GM08714 (cell line): ENCODE results near the gene ENPP1.
"Not testable (repeated sequence)": the region's sequence is repeated elsewhere in the genome, so short reads cannot be mapped to it uniquely, and the experiment has no call there.

Experiments
- H3K4me3 ChIP-seq: fragments of 200-500 bp; sonication (Bioruptor generic); 2 replicates; pipeline ENCODE4 v1.5.1; 2014; ENCODE audit warnings: mild to moderate bottlenecking, low read length, inconsistent platforms
- ZNF274 ChIP-seq: IDR thresholded peaks from 2 replicates; pipeline ENCODE4 v1.6.1; 2012; ENCODE audit warnings: mild to moderate bottlenecking, low read depth, low read length

ENPP1 gene

GRCh38 chr6:131858765-131859415, 51.1 kb downstream of the ENPP1 start:
- TF ChIP-seq ZNF274: no peak
- no peak overlapping the region for H3K4me3 ChIP-seq

- not testable (repeated sequence) for H3K4me3 ChIP-seq
Observed at GRCh38 chr6:131859658-131860057, 51.8 kb downstream of the ENPP1 start.

GRCh38 chr6:131861381-131861780, 53.6 kb downstream of the ENPP1 start:
- TF ChIP-seq ZNF274: no peak
- no peak overlapping the region for H3K4me3 ChIP-seq

GRCh38 chr6:131862476-131862875, 54.7 kb downstream of the ENPP1 start:
- no peak for TF ChIP-seq ZNF274

GRCh38 chr6:131867744-131868143, 59.9 kb downstream of the ENPP1 start:
- TF ChIP-seq ZNF274: no peak
- no peak overlapping the region for H3K4me3 ChIP-seq

More at GRCh38 chr6:131862476-131862875, 54.7 kb downstream of the ENPP1 start:
- H3K4me3 ChIP-seq: no peak overlapping the region

GRCh38 chr6:131868836-131869235, 61.0 kb downstream of the ENPP1 start:
- no peak overlapping the region for H3K4me3 ChIP-seq
- no peak for TF ChIP-seq ZNF274

- TF ChIP-seq ZNF274: no peak
- H3K4me3 ChIP-seq: no peak overlapping the region
Observed at GRCh38 chr6:131875647-131876046, 67.8 kb downstream of the ENPP1 start.

- no peak for TF ChIP-seq ZNF274
- no peak overlapping the region for H3K4me3 ChIP-seq
Observed at GRCh38 chr6:131876545-131876944, 68.7 kb downstream of the ENPP1 start.

GRCh38 chr6:131877999-131878789, 70.4 kb downstream of the ENPP1 start:
- TF ChIP-seq ZNF274: no peak
- H3K4me3 ChIP-seq: no peak overlapping the region

- TF ChIP-seq ZNF274: no peak
- H3K4me3 ChIP-seq: no peak overlapping the region
Observed at GRCh38 chr6:131883016-131883415, 75.2 kb downstream of the ENPP1 start.

- H3K4me3 ChIP-seq: no peak overlapping the region
- no peak for TF ChIP-seq ZNF274
Observed at GRCh38 chr6:131885237-131885636, 77.4 kb downstream of the ENPP1 start.

- TF ChIP-seq ZNF274: no peak
- H3K4me3 ChIP-seq: no peak overlapping the region
Observed at GRCh38 chr6:131886517-131886916, 78.7 kb downstream of the ENPP1 start.

- H3K4me3 ChIP-seq: no peak overlapping the region
- no peak for TF ChIP-seq ZNF274
Observed at GRCh38 chr6:131890091-131890490, 82.3 kb downstream of the ENPP1 start.

GRCh38 chr6:131893198-131893597, 85.4 kb downstream of the ENPP1 start:
- TF ChIP-seq ZNF274: no peak
- no peak overlapping the region for H3K4me3 ChIP-seq
